Peyer's patch (tissue), 4 donors: ENCODE results near the gene BTBD17.

Experiments
- CTCF ChIP-seq, 6 experiments: fragments of 450-650 bp in 4 of 6; fragments of 200-600 bp in 2 of 6; sonication (generic) in 1 of 6; IDR thresholded peaks; one replicate each; pipeline ENCODE4 v1.5.1; 2017 to 2019; ENCODE audit warnings: antibody characterized with exemption in 6 of 6, mild to moderate bottlenecking in 3 of 6, moderate library complexity in 1 of 6
- POLR2A ChIP-seq, 2 donors: fragments of 450-650 bp; IDR thresholded peaks; one replicate each; pipeline ENCODE4 v1.5.1; 2017; ENCODE audit warnings: antibody characterized with exemption in 2 of 2, mild to moderate bottlenecking in 2 of 2, moderate library complexity in 2 of 2

- TF ChIP-seq POLR2A (IDR thresholded peaks at IDR 0.05) (no peak), CTCF (IDR thresholded peaks at IDR 0.05) (no peak)
Measured at GRCh38 chr17:74360899-74361229, 804 bp downstream of the BTBD17 start.
